Kasumi-1 (cell line): ENCODE results near the gene IRF2.
A peak's percentile ranks its signal among the peaks of the same experiment; 100 is the strongest.

Source experiments
- DNase-seq, 2 experiments: peaks; one replicate each; lab custom pipeline; 2025; lab: John Stamatoyannopoulos, UW

The IRF2 gene

GRCh38 chr4:184450743-184451535, 23.4 kb downstream of the IRF2 start:
- DNase-seq, result no peak

- DNase-seq, result no peak
Measured at GRCh38 chr4:184450045-184450444, 24.3 kb downstream of the IRF2 start.

GRCh38 chr4:184448821-184449220, 25.5 kb downstream of the IRF2 start:
- peak; percentile 72 to 79 for DNase-seq

GRCh38 chr4:184448141-184448540, 26.2 kb downstream of the IRF2 start:
- DNase-seq, result no peak

GRCh38 chr4:184447664-184448063, 26.7 kb downstream of the IRF2 start:
- no peak for DNase-seq

GRCh38 chr4:184446132-184446658, 28.2 kb downstream of the IRF2 start:
- DNase-seq, result no peak

- DNase-seq, result peak; percentile 21 to 30
Measured at GRCh38 chr4:184444953-184445309, 29.4 kb downstream of the IRF2 start.

- DNase-seq, result no peak
Measured at GRCh38 chr4:184444215-184444952, 30.0 kb downstream of the IRF2 start.

- DNase-seq, result no peak
Measured at GRCh38 chr4:184443318-184443717, 31.0 kb downstream of the IRF2 start.

- DNase-seq, result no peak
Measured at GRCh38 chr4:184442314-184442635, 32.1 kb downstream of the IRF2 start.

- DNase-seq, result no peak
Measured at GRCh38 chr4:184441461-184442313, 32.7 kb downstream of the IRF2 start.

- no peak for DNase-seq
Measured at GRCh38 chr4:184440595-184441358, 33.6 kb downstream of the IRF2 start.

- no peak for DNase-seq
Measured at GRCh38 chr4:184439856-184440594, 34.3 kb downstream of the IRF2 start.

GRCh38 chr4:184439386-184439785, 35.0 kb downstream of the IRF2 start:
- no peak for DNase-seq

- no peak for DNase-seq
Measured at GRCh38 chr4:184438375-184438774, 36.0 kb downstream of the IRF2 start.

- DNase-seq, result peak; percentile 30 to 44
Measured at GRCh38 chr4:184437565-184438265, 36.6 kb downstream of the IRF2 start.

- no peak for DNase-seq
Measured at GRCh38 chr4:184434501-184435066, 39.8 kb downstream of the IRF2 start.

- no peak for DNase-seq
Measured at GRCh38 chr4:184434021-184434420, 40.3 kb downstream of the IRF2 start.

GRCh38 chr4:184433258-184433892, 41.0 kb downstream of the IRF2 start:
- no peak for DNase-seq
